Lower lobe of right lung (tissue), 2 donors: ENCODE data around the gene BFSP1. TPM values are rescaled to one million over a fixed set of nuclear protein-coding genes. Genes with fewer than 3 reads are reported as not detected.

Experiments
- ATAC-seq, 2 donors: fragments of 200-7000 bp; cut with Tn5 transposase; one replicate each; pipeline ENCODE4 v1.9.1; 2020 to 2022; ENCODE audit warnings: mild to moderate bottlenecking in 2 of 2, moderate library complexity in 2 of 2
- DNase-seq: peaks from one replicate; pipeline ENCODE4 v3.0.0-alpha.2; 2020
- H3K27ac ChIP-seq: fragments of 200-600 bp; one replicate; pipeline ENCODE4 v1.8.0; 2022
- H3K27me3 ChIP-seq: fragments of 200-600 bp; one replicate; pipeline ENCODE4 v1.8.0; 2022; ENCODE audit warnings: low read depth
- H3K36me3 ChIP-seq: fragments of 200-600 bp; one replicate; pipeline ENCODE4 v1.8.0; 2022; ENCODE audit warnings: mild to moderate bottlenecking
- H3K4me1 ChIP-seq: fragments of 200-600 bp; one replicate; pipeline ENCODE4 v1.8.0; 2022
- H3K4me3 ChIP-seq: fragments of 200-600 bp; one replicate; pipeline ENCODE4 v1.8.0; 2022; ENCODE audit warnings: mild to moderate bottlenecking
- H3K9me3 ChIP-seq: fragments of 200-600 bp; one replicate; pipeline ENCODE4 v1.8.0; 2022
- CTCF ChIP-seq: fragments of 200-600 bp; IDR thresholded peaks from one replicate; pipeline ENCODE4 v1.8.0; 2022; ENCODE audit warnings: antibody characterized with exemption, mild to moderate bottlenecking
- intact Hi-C: fragments of 100-400 bp; cut with DNase I; formaldehyde crosslinking; loops from one replicate; pipeline ENCODE4 v1.11.0; 2022
- total RNA-seq: library from RNA; stranded (reverse); fragmentation: NEBNext Ultra II Directional; extraction: Animal tissue kit (Norgen Biotek cat#: 25700); gene quantifications from one replicate; pipeline ENCODE4 v1.2.1, GENCODE V29; 2021
- donor health status: DM: no; HTN: yes; CAD: no; lungs with severe emphysema.

BFSP1 gene
- total RNA-seq, 1 donor from 2014 or later: 2.4 TPM

- no peaks in the 10 kb centered on the region for H3K9me3 ChIP-seq
- H3K27me3 ChIP-seq: no peaks in the 10 kb centered on the region
- no peak for DNase-seq
- H3K27ac ChIP-seq: no peak overlapping the region
- ATAC-seq: no peak
- no peaks in the 10 kb centered on the region for H3K4me1 ChIP-seq
- intact Hi-C loops: no loop called here
- TF ChIP-seq CTCF: no peak
- H3K36me3 ChIP-seq: no peaks in the 10 kb centered on the region
- no peak overlapping the region for H3K4me3 ChIP-seq
Measured at GRCh38 chr20:17463711-17464110, 67.5 kb downstream of the BFSP1 start.

- Histone ChIP-seq H3K27ac (no peak overlapping the region), H3K9me3 (no peaks in the 10 kb centered on the region), H3K4me1 (no peaks in the 10 kb centered on the region), H3K36me3 (no peaks in the 10 kb centered on the region), H3K4me3 (no peak overlapping the region), H3K27me3 (peaks cover 4% of the 10 kb centered on the region)
- TF ChIP-seq CTCF: no peak
- ATAC-seq (no peak), DNase-seq (no peak)
- intact Hi-C loops: no loop called here
Measured at GRCh38 chr20:17461941-17462340, 69.2 kb downstream of the BFSP1 start.

GRCh38 chr20:17460119-17460518 is 71.1 kb downstream of the BFSP1 start:
- Histone ChIP-seq H3K27me3 (peaks cover 6% of the 10 kb centered on the region), H3K4me1 (no peaks in the 10 kb centered on the region), H3K36me3 (no peaks in the 10 kb centered on the region), H3K4me3 (no peak overlapping the region), H3K9me3 (no peaks in the 10 kb centered on the region), H3K27ac (no peak overlapping the region)
- intact Hi-C loops: no loop called here
- no peak for ATAC-seq
- DNase-seq: no peak
- TF ChIP-seq CTCF: no peak

GRCh38 chr20:17457588-17458190 is 73.5 kb downstream of the BFSP1 start:
- H3K27ac ChIP-seq: no peak overlapping the region
- H3K4me3 ChIP-seq: no peak overlapping the region
- no peak for DNase-seq
- ATAC-seq: no peak
- H3K36me3 ChIP-seq: no peaks in the 10 kb centered on the region
- no peak for TF ChIP-seq CTCF
- H3K4me1 ChIP-seq: no peaks in the 10 kb centered on the region
- peaks cover 7% of the 10 kb centered on the region for H3K27me3 ChIP-seq
- no peaks in the 10 kb centered on the region for H3K9me3 ChIP-seq
- intact Hi-C loops: no loop called here

- H3K27me3 ChIP-seq: peaks cover 12% of the 10 kb centered on the region
- H3K4me3 ChIP-seq: no peak overlapping the region
- no peaks in the 10 kb centered on the region for H3K4me1 ChIP-seq
- TF ChIP-seq CTCF: no peak
- intact Hi-C loops: no loop called here
- no peak for DNase-seq
- ATAC-seq: no peak
- no peak overlapping the region for H3K27ac ChIP-seq
- no peaks in the 10 kb centered on the region for H3K36me3 ChIP-seq
- H3K9me3 ChIP-seq: no peaks in the 10 kb centered on the region
Measured at GRCh38 chr20:17457079-17457478, 74.1 kb downstream of the BFSP1 start.
